RWPE2 (cell line): ENCODE measurements around the gene TCP10L.
"Not testable (repeated sequence)": the region's sequence is repeated elsewhere in the genome, so short reads cannot be mapped to it uniquely, and the experiment has no call there.

ENCODE experiments used
- ATAC-seq: fragments of 200-7000 bp; cut with Tn5 transposase; 3 replicates; pipeline ENCODE4 v1.9.1; 2021; ENCODE audit warnings: low read depth
- DNase-seq: peaks from one replicate; pipeline ENCODE4 v3.0.0-alpha.2; 2020; ENCODE audit warnings: low spot score
- H3K27ac ChIP-seq: fragments of 450-650 bp; 2 replicates; pipeline ENCODE4 v1.5.1; 2017; ENCODE audit warnings: mild to moderate bottlenecking; ENCODE audit not compliant: poor library complexity, severe bottlenecking
- H3K27me3 ChIP-seq: fragments of 250-450 bp; sonication (Bioruptor Pico); 2 replicates; pipeline ENCODE4 v1.5.1; 2021; ENCODE audit warnings: mild to moderate bottlenecking, moderate library complexity; ENCODE audit not compliant: insufficient read depth, poor library complexity, severe bottlenecking
- H3K36me3 ChIP-seq: fragments of 250-450 bp; sonication (Bioruptor Pico); 2 replicates; pipeline ENCODE4 v1.5.1; 2020; ENCODE audit warnings: low read depth, mild to moderate bottlenecking, moderate library complexity
- H3K4me1 ChIP-seq: fragments of 250-450 bp; sonication (Bioruptor Pico); 2 replicates; pipeline ENCODE4 v1.5.1; 2021; ENCODE audit warnings: mild to moderate bottlenecking, moderate library complexity; ENCODE audit not compliant: insufficient read depth, poor library complexity, severe bottlenecking
- H3K4me3 ChIP-seq: fragments of 250-450 bp; sonication (Bioruptor Pico); 2 replicates; pipeline ENCODE4 v1.5.1; 2021; ENCODE audit warnings: mild to moderate bottlenecking, moderate library complexity; ENCODE audit not compliant: severe bottlenecking
- H3K9me3 ChIP-seq: fragments of 250-450 bp; sonication (Bioruptor Pico); 2 replicates; pipeline ENCODE4 v1.5.1; 2021; ENCODE audit warnings: mild to moderate bottlenecking, moderate library complexity; ENCODE audit not compliant: severe bottlenecking
- CTCF ChIP-seq: fragments of 450-650 bp; IDR thresholded peaks from one replicate; pipeline ENCODE4 v1.5.1; 2017; ENCODE audit warnings: mild to moderate bottlenecking, moderate library complexity; ENCODE audit not compliant: poor library complexity, severe bottlenecking

The TCP10L gene

GRCh38 chr21:32543975-32544374 lies 41.3 kb downstream of the TCP10L start:
- H3K27ac ChIP-seq = no peak overlapping the region
- no peaks in the 10 kb centered on the region for H3K36me3 ChIP-seq
- no peaks in the 10 kb centered on the region for H3K27me3 ChIP-seq
- DNase-seq (no peak), ATAC-seq (no peak)
- no peak overlapping the region for H3K4me3 ChIP-seq
- H3K4me1 ChIP-seq = no peaks in the 10 kb centered on the region
- no peak for TF ChIP-seq CTCF
- no peaks in the 10 kb centered on the region for H3K9me3 ChIP-seq

DNA sequence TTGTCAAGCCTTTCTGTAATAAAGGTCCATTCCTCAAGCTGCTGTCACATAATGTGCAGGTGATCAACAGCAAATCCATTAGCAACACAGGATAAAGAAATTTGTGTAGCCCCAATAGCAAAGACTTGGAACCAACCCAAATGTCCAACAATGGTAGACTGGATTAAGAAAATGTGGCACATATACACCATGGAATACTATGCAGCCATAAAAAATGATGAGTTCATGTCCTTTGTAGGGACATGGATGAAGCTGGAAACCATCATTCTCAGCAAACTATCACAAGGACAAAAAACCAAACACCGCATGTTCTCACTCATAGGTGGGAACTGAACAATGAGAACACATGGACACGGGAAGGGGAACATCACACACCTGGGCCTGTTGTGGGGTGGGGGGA lies 42.3 kb downstream of the TCP10L start:
- not testable (repeated sequence) for H3K9me3 ChIP-seq, DNase-seq, ATAC-seq, H3K4me3 ChIP-seq, H3K27me3 ChIP-seq, H3K4me1 ChIP-seq, H3K27ac ChIP-seq, H3K36me3 ChIP-seq

GRCh38 chr21:32539378-32539777 lies 45.9 kb downstream of the TCP10L start:
- no peaks in the 10 kb centered on the region for H3K9me3 ChIP-seq
- no peak overlapping the region for H3K4me3 ChIP-seq
- DNase-seq (no peak), ATAC-seq (no peak)
- H3K36me3 ChIP-seq = no peaks in the 10 kb centered on the region
- no peaks in the 10 kb centered on the region for H3K4me1 ChIP-seq
- no peak overlapping the region for H3K27ac ChIP-seq
- TF ChIP-seq CTCF = no peak
- no peaks in the 10 kb centered on the region for H3K27me3 ChIP-seq

DNA sequence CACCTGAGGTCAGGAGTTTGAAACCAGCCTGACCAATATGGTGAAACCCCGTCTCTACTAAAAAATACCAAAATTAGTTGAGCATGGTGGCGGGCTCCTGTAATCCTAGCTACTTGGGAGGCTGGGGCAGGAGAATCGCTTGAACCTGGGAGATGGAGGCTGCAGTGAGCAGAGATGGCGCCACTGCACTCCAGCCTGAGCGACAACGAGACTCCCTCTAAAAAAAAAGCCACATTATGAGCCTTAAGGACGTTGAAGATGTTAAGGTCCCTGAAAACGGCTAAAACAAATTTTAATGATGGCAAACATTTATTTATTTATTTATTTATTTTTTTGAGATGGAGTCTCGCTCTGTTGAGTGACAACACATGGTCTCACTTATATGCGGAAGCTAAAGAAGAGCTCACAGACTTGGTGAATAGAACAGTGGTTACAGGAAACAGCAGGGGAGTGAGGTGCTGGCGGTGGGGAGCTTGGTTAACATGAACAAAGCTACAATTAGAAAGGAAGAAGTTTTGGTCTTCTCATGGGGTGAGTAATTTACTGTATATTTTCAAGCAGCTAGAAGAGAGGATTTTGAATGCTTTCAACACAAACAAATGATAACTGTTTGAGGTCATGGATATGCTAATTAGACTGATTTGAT lies 47.1 kb downstream of the TCP10L start:
- ATAC-seq = no peak
- no peaks in the 10 kb centered on the region for H3K9me3 ChIP-seq
- no peak for TF ChIP-seq CTCF
- no peaks in the 10 kb centered on the region for H3K4me1 ChIP-seq
- H3K4me3 ChIP-seq = no peak overlapping the region
- no peak for DNase-seq
- H3K27me3 ChIP-seq = no peaks in the 10 kb centered on the region
- H3K27ac ChIP-seq = no peak overlapping the region
- H3K36me3 ChIP-seq = no peaks in the 10 kb centered on the region

GRCh38 chr21:32537569-32537881 lies 47.8 kb downstream of the TCP10L start:
- no peaks in the 10 kb centered on the region for H3K36me3 ChIP-seq
- no peak for TF ChIP-seq CTCF
- DNase-seq (no peak), ATAC-seq (no peak)
- no peaks in the 10 kb centered on the region for H3K9me3 ChIP-seq
- H3K27ac ChIP-seq = no peak overlapping the region
- no peak overlapping the region for H3K4me3 ChIP-seq
- no peaks in the 10 kb centered on the region for H3K27me3 ChIP-seq
- H3K4me1 ChIP-seq = no peaks in the 10 kb centered on the region
